Measurements from ENCODE around the gene FBXO39.
A peak's percentile ranks its signal among the peaks of the same experiment; 100 is the strongest.
"Not testable (repeated sequence)": the region's sequence is repeated elsewhere in the genome, so short reads cannot be mapped to it uniquely, and the experiment has no call there.

FBXO39 gene

DNA sequence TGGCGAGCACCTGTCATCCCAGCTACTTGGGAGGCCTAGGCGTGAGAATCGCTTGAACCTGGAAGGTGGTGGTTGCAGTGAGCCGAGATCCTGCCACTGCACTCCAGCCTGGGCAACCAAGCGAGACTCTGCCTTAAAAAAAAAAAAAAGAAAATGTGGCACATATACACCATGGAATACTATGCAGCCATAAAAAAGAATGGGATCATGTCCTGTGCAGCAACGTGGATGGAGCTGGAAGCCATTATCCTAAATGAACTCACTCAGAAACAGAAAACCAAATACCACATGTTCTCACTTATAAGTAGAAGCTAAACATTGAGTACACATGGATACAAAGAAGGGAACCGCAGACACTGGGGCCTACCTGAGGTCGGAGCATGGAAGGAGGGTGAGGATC, 1.1 kb upstream of the FBXO39 start:
- not testable (repeated sequence) for ATAC-seq, H3K4me3 Mint-ChIP-seq, H3K4me1 Mint-ChIP-seq, H3K27ac Mint-ChIP-seq, DNase-seq
- peaks cover 24 to 58% of the 10 kb centered on the region in 2 donors for H3K9me3 Mint-ChIP-seq
- H3K27me3 Mint-ChIP-seq = peaks cover 58% of the 10 kb centered on the region

DNA sequence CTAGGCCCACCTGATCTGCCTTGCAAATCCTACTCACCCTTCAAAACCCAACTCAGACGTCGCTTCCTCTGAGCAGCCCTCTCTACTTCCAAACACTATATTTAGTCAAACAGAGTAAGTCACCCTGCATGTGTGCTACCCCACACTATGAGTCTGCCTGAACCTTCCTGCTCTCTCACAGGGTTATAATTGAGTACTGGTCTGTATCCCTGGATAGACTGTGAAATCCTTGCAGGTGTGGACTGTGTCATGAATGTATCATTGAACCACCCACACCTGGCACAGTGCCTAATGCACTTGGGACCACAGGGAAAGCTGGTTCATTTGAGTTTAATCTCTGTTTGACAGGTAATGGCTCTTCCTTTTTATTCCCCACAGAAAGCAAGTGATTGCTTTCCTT, 3.4 kb downstream of the FBXO39 start:
- H3K4me3 Mint-ChIP-seq = no peak overlapping the region
- H3K9me3 Mint-ChIP-seq = peaks cover 19 to 53% of the 10 kb centered on the region in 2 donors
- ATAC-seq (no peak), DNase-seq (no peak)
- no peak overlapping the region for H3K27ac Mint-ChIP-seq
- peaks cover 15% of the 10 kb centered on the region for H3K4me1 Mint-ChIP-seq
- peaks cover 93% of the 10 kb centered on the region for H3K27me3 Mint-ChIP-seq

DNA sequence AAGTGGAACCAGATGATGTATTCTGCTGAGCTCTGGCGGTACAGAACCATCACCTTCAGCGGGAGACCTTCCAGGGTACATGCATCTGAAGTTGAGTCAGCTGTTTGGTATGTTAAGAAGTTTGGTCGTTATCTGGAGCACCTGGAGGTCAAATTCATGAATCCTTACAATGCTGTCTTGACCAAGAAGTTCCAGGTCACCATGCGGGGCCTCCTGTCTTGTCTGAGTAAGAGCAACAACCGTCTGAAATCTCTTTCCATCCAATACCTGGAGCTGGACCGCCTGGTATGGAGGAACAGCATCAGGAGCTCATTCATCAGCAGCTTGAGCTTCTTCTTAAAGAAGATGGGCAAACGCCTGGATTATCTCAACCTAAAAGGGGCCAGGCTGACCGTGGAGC, 4.0 kb downstream of the FBXO39 start:
- ATAC-seq (no peak), DNase-seq (no peak)
- Mint-ChIP-seq H3K4me3 (no peak overlapping the region), H3K27me3 (peaks cover 88% of the 10 kb centered on the region), H3K4me1 (peaks cover 15% of the 10 kb centered on the region), H3K27ac (no peak overlapping the region), H3K9me3 (peaks cover 13 to 47% of the 10 kb centered on the region in 2 donors)

DNA sequence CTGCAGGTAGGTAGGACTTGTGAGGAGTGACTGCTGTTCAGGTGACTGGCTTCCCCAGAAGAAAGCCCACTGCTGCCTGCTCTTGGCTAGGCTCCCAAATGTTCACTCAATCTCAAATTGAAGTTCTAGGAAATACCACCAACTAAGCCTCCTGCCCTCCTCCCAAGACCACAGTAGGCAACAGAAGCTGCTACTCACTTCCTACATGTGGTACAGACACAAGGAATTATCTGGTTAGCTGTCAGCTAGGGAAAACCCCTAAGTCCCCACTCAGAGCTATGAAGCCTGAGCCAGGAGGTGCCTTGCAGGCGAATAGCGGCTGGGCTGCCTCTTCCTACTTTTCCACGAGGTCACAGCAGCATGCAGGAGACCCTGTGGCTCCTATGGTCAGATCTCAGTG, 4.9 kb downstream of the FBXO39 start:
- H3K4me1 Mint-ChIP-seq = peaks cover 15% of the 10 kb centered on the region
- H3K4me3 Mint-ChIP-seq = no peak overlapping the region
- ATAC-seq = peak; percentile 69
- H3K27ac Mint-ChIP-seq = no peak overlapping the region
- peaks cover 88% of the 10 kb centered on the region for H3K27me3 Mint-ChIP-seq
- DNase-seq = no peak
- peaks cover 12 to 40% of the 10 kb centered on the region in 2 donors for H3K9me3 Mint-ChIP-seq

DNA sequence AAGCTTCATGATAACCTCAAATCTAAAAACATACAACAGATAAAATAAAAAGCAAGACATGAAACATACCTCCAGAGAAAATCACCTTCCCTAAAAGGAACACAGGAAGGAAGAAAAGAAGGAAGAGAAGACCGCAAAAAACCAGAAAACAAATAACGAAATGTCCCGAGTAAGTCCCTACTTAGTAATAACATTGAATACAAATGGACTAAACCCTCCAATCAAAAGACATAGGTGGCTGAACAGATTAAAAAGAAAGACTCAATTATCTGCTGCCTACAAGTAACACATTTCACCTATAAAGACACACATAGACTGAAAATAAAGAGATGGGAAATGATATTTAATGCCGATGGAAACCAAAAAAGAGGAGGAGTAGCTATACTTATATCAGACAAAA, 6.2 kb downstream of the FBXO39 start:
- ATAC-seq = no peak
- peaks cover 12 to 30% of the 10 kb centered on the region in 2 donors for H3K9me3 Mint-ChIP-seq
- no peak for DNase-seq
- H3K4me1 Mint-ChIP-seq = peaks cover 15% of the 10 kb centered on the region
- H3K4me3 Mint-ChIP-seq = no peak overlapping the region
- H3K27ac Mint-ChIP-seq = no peak overlapping the region
- peaks cover 88% of the 10 kb centered on the region for H3K27me3 Mint-ChIP-seq

DNA sequence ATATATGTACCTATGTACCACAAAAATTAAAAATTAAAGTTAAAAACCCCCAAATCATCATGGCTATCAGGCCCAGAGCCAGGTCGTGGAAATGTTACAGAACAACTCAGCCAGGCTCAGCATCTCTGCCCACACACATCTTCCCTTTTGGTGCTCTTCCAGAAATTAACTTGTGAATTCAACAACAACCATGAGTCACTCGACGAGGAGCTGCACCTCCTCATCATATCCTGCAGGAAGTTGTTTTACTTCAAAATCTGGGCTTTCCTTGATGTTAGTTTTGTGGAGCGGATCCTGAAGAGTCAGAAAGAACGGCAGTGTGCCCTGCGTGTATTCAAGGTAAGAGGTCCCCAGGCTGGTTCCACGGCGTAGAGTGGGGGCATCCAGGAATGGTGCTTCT, 10.6 kb downstream of the FBXO39 start:
- ATAC-seq (no peak), DNase-seq (no peak)
- no peaks in the 10 kb centered on the region for H3K4me1 Mint-ChIP-seq
- no peak overlapping the region for H3K27ac Mint-ChIP-seq
- H3K27me3 Mint-ChIP-seq = peaks cover 83% of the 10 kb centered on the region
- no peak overlapping the region for H3K4me3 Mint-ChIP-seq
- peaks cover 12 to 22% of the 10 kb centered on the region in 2 donors for H3K9me3 Mint-ChIP-seq

DNA sequence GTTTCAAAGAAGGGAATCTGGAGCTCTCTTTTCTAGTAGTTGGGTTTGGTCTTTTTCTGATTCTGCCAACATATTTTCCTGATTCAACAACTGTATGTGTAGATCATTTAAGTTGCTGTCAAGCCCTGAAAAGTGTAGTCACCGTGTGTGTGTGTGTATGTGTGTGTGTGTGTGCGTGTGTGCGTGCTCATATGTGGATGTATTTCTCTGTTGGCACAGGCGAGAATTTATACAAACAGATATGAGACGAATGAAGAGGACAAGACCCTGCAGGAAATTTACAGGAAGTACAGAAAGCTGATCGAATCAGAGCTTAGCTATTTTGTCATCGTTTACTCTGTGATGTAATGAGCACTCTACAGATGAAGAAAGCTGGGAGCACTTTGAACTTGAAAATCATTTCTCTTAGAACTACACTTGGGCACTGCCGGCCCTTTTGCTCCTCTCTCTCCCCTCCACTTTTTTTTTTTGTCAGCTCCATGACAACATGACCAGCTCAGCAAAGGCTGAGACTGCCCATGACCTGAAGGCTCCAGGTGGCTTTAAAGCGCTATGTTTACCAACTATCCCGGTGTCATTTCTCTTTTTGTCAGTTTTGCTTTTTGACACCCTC, 11.2 kb downstream of the FBXO39 start:
- no peak overlapping the region for H3K4me3 Mint-ChIP-seq
- no peaks in the 10 kb centered on the region for H3K4me1 Mint-ChIP-seq
- H3K27ac Mint-ChIP-seq = no peak overlapping the region
- ATAC-seq (no peak), DNase-seq (no peak)
- peaks cover 83% of the 10 kb centered on the region for H3K27me3 Mint-ChIP-seq
- H3K9me3 Mint-ChIP-seq = peaks cover 12 to 16% of the 10 kb centered on the region in 2 donors

DNA sequence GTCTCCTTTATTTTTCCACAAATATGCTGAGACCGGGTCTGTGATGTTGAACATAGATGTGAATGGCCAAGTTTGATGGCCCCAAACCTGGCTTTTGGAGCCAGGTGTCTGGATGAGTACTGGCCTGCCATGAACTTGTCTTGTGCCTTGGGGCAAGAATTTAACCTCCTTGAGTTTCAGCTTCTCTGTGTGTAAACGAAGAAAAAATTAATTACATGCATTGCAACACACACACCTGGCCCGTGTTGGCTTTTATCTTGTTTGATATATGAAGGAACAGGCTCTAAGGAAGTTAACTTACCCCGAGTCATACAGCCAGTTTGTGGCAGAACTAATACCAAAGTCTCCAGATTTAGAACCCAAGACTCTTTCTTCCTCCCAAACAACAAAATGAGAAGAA, 13.1 kb downstream of the FBXO39 start:
- Mint-ChIP-seq H3K4me1 (peaks cover 5% of the 10 kb centered on the region), H3K27ac (no peak overlapping the region), H3K9me3 (no peaks in the 10 kb centered on the region), H3K4me3 (no peak overlapping the region), H3K27me3 (peaks cover 75% of the 10 kb centered on the region)
- DNase-seq (no peak), ATAC-seq (no peak)

DNA sequence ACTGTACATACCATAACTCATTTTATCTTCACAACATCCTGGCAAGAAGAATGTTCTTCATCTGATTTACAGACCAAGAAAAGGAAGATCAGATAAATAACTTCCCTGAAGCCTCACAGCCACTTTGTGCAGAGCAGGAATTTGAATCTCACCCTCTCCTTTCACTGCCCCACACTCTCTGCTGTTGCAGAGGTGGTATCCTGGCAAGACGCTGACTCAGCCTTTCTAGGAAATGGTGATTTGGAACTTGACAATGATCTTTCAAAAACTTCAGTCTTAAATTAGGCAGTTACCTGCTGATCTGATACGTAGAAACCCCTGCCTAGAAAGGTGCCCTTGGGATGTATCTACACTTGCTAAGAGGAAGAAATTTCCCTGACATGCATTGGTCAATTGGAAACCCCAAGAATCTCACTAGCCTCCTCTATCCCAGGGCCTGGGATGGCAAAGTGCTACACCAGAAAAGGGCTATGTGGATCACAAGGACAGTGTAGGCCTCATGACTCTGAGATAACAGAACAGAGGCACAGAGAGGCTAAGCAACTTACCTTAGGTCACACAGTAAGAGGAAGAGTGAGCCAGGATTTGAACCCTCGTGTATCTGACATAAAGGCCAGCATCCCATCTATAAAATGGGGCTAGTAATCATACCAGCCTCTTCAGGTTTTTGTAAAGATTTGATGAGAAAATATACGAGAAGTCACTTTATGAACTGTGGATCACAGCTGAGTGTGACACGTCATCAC, 17.9 kb downstream of the FBXO39 start:
- H3K4me1 Mint-ChIP-seq = peaks cover 5% of the 10 kb centered on the region
- H3K9me3 Mint-ChIP-seq = no peaks in the 10 kb centered on the region
- peaks cover 52% of the 10 kb centered on the region for H3K27me3 Mint-ChIP-seq
- no peak overlapping the region for H3K27ac Mint-ChIP-seq
- no peak for ATAC-seq
- no peak for DNase-seq
- no peak overlapping the region for H3K4me3 Mint-ChIP-seq

DNA sequence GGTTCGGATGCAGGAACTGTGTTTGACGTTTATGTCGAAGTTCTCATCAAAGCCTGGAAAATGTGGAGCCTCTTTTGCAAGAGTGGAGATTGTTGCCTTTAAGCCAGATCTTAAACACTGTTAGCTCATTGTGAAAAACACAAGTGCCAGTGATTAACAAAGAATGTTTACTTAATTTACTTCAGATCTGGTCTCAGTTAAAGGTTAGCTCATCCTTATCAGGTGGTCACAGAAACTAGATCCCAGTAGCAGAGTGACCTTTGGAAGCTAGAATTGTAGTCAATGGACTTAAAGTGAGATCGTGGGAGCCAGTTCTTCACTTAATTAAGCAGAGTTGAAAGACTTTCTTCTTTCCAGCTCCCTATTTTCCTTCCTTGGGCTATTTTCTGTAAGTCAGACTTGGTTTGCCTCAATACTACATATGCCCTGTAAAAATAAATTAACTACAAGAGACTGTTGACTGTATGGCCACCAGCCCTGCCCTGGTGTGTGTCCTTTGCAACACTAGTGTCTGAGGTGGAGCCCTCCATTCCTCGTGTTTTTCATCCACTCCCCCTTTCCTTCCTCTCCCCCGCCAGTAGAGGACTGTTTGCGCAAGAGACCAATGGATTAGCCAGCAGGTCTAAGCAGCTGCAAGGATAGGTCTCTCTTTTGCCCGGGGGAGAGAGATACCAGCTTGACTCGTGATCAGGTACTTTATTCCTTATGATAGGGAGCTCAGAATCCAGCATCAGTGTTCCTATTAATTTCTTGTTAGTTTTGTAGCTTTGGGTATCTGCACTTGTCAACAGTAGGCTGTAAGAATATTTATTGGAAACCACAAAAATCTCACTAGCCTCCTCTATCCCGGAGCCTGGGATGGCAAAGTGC, 20.2 kb downstream of the FBXO39 start:
- ATAC-seq = no peak

DNA sequence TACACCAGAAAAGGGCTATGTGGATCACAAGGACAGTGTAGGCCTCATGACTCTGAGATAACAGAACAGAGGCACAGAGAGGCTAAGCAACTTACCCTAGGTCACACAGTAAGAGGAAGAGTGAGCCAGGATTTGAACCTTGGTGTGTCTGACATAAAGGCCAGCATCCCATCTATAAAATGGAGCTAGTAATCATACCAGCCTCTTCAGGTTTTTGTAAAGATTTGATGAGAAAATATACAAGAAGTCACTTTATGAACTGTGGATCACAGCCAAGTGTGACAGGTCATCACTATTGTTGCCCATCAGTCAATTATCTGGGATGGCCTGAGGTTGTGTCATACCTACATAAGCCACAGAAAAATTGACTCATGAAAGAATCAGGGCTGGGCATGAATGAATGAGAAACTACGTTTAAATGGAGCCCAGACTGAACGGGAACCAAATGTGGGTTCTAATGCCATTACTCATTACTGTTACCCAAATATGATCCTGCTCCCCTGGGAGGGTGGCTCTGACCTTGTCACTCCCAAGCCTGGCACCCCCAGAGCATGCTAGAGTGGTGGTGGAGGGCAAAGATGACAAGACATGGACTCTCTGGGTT, 21.0 kb downstream of the FBXO39 start:
- ATAC-seq (no peak), DNase-seq (no peak)
- peaks cover 5% of the 10 kb centered on the region for H3K4me1 Mint-ChIP-seq
- no peak overlapping the region for H3K4me3 Mint-ChIP-seq
- peaks cover 33% of the 10 kb centered on the region for H3K27me3 Mint-ChIP-seq
- H3K27ac Mint-ChIP-seq = no peak overlapping the region
- H3K9me3 Mint-ChIP-seq = no peaks in the 10 kb centered on the region

More for the DNA sequence above, 20.2 kb downstream of the FBXO39 start:
- Mint-ChIP-seq H3K27me3 (peaks cover 40% of the 10 kb centered on the region), H3K27ac (peak overlapping the region in 1 of 2 donors; percentile 53), H3K9me3 (no peaks in the 10 kb centered on the region), H3K4me1 (peaks cover 5% of the 10 kb centered on the region), H3K4me3 (no peak overlapping the region)
- DNase-seq = no peak

DNA sequence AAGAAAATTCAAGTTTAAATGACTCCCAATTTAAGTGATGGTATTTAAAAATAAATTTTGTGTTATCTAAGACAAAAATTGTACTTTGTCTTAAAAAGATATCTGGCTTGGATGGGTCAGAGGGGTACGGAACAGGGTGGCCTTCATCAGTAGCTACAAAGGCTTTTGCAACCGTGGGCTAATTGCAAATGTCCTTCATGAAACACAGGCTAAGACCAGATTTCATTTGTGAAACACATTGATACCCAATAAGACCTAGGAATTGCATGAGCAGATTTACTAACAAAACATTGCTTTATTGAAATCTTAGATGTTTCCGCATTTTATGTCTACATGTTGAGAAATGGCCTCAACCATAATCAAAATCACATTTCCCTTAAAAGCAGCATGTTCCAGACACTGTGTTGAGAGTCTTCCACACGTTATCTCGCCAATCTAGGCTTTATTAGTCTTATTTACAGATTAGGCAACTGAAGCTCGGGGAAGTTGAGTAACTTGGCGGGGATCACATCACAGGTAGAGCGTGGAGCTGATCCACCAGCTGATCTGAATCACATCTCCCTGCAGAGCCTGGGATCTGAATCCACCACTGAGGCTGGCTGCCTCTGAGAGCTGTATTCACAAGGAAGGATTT, 21.8 kb downstream of the FBXO39 start:
- DNase-seq (no peak), ATAC-seq (no peak)
- H3K4me1 Mint-ChIP-seq = peaks cover 5% of the 10 kb centered on the region
- H3K9me3 Mint-ChIP-seq = no peaks in the 10 kb centered on the region
- H3K27me3 Mint-ChIP-seq = peaks cover 25% of the 10 kb centered on the region
- no peak overlapping the region for H3K4me3 Mint-ChIP-seq
- H3K27ac Mint-ChIP-seq = no peak overlapping the region

DNA sequence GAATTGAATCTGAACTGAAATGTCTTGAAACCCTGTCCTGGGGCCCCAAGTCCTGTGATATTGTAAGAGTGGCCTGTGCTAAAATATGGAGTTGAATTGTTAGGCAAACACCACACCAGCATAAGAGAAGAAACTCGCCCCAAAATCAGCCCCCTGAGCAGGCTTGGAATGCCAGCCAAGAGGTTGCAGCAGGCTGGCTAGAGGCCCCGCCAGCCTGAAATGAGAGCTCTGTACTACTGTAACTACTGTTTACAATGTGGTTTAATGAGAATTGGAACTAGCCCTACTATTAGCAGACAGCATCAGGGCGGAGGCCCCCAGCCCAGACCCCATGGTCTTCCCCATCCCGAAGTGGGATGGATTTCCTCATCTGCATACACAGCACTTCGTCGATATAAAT, 23.7 kb downstream of the FBXO39 start:
- H3K27me3 Mint-ChIP-seq = peaks cover 23% of the 10 kb centered on the region

DNA sequence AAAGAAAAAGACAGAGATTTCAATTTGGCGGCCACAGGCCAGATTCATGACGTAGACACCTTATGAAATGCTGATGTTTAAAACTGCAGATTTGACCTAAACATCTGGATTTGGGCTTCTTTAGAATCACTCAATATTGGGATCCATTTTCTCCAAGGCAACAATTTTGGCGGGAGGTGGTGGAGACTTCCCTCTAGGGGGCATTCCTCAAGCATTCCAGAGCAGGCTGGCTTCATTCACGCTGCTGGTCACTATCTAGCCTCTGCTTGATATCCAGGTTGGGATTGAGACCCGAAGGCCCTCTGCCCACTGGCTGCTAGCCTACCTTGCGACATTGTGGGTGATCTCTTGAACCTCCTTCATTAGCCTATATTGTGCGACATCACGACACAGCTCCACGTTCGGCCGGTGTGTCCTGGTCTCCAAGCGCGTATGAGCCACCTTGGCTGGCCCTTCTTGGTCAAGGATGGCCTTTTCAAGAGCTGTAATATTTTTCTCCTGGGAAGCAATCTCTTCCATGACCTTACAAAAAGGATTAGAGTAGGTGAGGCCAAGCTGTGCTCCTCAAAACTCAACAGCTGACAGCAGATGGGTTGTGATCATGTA, 24.5 kb downstream of the FBXO39 start:
- H3K4me1 Mint-ChIP-seq = no peaks in the 10 kb centered on the region
- peaks cover 31% of the 10 kb centered on the region for H3K27me3 Mint-ChIP-seq
- H3K27ac Mint-ChIP-seq = no peak overlapping the region
- DNase-seq (no peak), ATAC-seq (no peak)
- H3K9me3 Mint-ChIP-seq = no peaks in the 10 kb centered on the region
- H3K4me3 Mint-ChIP-seq = no peak overlapping the region

More for the DNA sequence above, 23.7 kb downstream of the FBXO39 start:
- no peak overlapping the region for H3K27ac Mint-ChIP-seq
- H3K4me1 Mint-ChIP-seq = no peaks in the 10 kb centered on the region
- no peaks in the 10 kb centered on the region for H3K9me3 Mint-ChIP-seq
- no peak for DNase-seq
- no peak overlapping the region for H3K4me3 Mint-ChIP-seq
- no peak for ATAC-seq

DNA sequence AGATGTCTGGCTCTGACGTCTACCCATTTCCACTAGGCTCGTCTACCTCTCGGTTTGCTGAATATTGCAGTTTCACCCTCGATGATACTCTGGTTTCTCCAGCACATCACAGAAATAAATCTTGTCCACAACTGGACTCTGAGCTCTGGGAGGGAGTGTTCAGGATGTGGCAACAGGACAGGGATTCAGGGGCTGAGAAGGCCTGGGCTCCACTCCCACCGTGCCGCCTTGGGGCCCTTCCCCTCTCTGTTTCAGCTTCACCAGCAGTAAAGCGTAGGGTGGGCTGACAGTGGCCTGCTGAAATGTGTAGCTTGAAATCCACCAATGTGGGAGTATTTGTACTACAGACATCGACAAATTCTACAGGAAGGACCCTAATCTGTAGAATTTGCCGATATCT, 35.5 kb downstream of the FBXO39 start:
- DNase-seq = no peak
- Mint-ChIP-seq H3K9me3 (no peaks in the 10 kb centered on the region), H3K27ac (no peak overlapping the region), H3K4me1 (no peaks in the 10 kb centered on the region), H3K4me3 (no peak overlapping the region), H3K27me3 (peaks cover 34% of the 10 kb centered on the region)
- no peak for ATAC-seq

All from stimulated activated naive CD8-positive, alpha-beta T cell treated with anti-CD3 and anti-CD28 coated beads, Interleukin-15, amount 100 ng/mL, for 72 hours (primary cell).